ENCODE results near the gene SH3D19.
"Not testable (repeated sequence)": the region's sequence is repeated elsewhere in the genome, so short reads cannot be mapped to it uniquely, and the experiment has no call there.

Gene SH3D19

DNA sequence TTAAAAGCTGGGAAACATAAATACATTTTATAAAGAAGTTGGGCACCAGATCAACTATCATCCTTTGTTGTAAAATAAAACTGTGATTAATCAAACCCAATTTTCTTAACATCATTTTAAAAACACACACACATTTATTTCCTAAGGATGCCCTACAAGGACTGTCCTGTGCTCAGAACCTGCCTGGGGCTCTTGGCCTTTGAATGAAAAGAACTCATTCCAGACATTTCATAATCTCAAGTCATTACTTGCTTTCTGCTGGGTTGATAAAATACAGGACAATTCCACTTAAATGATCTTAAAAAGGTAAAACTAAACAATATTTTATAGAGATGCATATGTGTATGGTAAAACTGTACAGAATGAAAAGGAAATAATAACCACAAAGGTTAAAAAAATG, 2.8 kb downstream of the SH3D19 start:
- DNase-seq (ENCODE audit: low spot score), result no peak

DNA sequence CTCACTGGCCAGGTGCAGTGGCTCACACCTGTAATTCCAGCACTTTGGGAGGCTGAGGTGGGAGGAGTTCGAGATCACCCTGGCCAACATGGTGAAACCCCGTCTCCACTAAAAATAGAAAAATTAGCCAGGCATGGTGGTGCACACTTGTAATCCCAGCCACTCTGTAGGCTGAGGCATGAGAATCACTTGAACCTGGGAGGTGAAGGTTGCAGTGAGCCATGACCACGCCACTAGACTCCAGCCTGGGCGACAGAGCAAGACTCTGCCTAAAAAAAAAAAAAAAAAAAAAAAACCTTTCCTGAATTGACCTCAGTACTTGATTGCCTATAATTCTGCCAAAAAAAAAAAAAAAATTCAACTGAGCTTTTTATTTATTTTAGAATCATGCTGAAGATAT, 3.2 kb downstream of the SH3D19 start:
- DNase-seq (ENCODE audit: low spot score), result not testable (repeated sequence)

- DNase-seq (ENCODE audit: low spot score), result no peak
Observed at GRCh38 chr4:151321586-151321985, 3.8 kb downstream of the SH3D19 start.

GRCh38 chr4:151319490-151319889, 5.9 kb downstream of the SH3D19 start:
- no peak for DNase-seq (ENCODE audit: low spot score)

- DNase-seq (ENCODE audit: low spot score), result no peak
Observed at GRCh38 chr4:151318307-151319006, 6.9 kb downstream of the SH3D19 start.

GRCh38 chr4:151316645-151317044, 8.8 kb downstream of the SH3D19 start:
- DNase-seq (ENCODE audit: low spot score), result no peak

- DNase-seq (ENCODE audit: low spot score), result no peak
Observed at GRCh38 chr4:151315212-151315886, 10.1 kb downstream of the SH3D19 start.

DNA sequence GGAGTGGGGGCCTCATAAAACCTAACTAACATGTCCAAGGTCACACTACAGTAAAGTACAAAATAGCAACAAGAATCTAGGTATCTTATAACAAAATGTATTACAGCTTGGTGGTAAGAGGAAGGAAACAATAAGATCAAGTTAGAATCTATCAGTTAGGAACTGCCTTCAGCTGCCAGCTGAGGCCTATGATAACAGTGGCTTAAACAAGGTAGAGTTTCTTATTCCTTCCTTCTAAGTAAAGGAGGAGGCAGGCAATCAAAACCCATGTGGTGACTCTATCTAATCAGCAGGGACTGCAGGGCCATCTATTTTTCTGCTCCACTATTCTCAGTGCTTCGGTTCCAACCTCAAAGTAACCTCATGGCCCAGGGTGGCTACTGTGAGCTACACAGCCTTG, 10.9 kb downstream of the SH3D19 start:
- no peak for DNase-seq (ENCODE audit: low spot score)

- DNase-seq (ENCODE audit: low spot score), result no peak
Observed at GRCh38 chr4:151314010-151314355, 11.4 kb downstream of the SH3D19 start.

DNA sequence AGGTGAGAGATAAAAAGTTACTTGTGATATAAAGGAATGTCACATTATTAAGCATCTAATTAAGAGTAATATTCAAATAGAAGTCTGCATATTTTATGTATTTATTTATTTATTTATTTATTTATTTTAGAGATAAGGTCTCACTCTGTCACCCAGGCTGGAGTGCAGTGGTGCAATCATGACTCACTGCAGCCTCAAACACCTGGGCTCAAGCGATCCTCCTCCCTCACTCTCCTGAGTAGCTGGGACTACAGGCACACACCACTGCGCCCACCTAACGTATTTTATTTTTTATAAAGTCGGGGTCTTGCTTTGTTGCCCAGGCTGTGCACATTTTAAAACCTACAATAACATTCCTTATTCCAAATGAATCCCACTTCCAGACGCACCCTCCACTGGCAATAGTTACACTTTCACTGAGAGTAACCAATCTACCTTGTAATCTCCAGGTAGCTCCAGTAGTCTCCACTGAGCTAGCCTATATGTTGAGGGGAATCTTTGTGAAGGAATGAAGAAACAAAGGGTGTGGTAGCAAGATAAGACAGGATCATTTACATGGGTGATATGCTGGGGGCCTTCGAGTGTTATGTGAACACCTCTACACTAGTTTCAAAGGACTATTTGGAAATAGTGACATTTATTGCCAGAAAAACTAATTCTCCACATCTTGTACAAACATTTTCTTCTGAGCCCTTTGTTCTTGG, 11.9 kb downstream of the SH3D19 start:
- no peak for DNase-seq (ENCODE audit: low spot score)

DNA sequence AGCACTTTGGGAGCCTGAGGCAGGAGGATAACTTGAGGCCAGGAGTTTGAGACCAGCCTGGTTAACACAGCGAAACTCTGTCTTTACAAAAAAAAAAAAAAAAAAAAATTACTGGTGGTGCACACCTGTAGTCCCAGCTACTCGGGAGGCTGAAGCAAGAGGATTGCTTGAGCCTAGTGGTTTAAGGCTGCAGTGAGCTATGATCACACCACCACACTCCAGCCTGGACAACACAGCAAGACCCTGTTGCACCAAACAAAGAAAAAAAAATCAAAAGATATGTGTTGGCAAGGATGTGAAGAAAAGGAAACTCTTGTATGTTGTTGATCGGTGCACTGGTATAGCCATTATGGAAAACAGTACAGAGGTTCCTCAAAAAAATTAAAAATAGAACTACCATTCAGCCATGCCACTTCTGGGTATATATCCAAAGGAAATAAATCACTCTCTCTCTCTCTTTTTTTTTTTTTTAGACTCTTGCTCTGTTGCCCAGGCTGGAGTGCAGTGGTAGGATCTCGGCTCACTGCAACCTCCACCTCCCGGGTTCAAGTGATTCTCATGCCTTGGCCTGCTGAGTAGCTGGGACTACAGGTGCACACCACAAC, 15.2 kb downstream of the SH3D19 start:
- no peak for DNase-seq (ENCODE audit: low spot score)

DNA sequence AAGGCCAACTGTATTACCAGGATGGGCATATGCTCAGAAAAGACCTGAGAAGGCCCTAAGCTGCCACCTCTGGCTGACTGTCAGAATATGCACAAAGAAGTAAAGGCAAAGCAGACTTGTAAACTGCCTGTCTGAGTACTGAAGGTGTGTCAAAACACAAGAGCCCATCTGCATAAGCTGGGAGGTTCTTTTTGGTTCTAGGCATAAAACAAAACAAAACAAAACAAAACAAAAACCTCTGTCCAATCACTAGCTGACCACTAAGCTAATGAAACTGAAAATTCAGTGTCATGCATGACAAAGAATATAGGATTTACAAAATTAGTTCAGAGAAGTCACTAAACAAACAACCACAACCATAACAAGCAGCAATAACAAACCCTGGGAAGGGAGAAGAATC, 20.6 kb downstream of the SH3D19 start:
- no peak for DNase-seq (ENCODE audit: low spot score)

DNA sequence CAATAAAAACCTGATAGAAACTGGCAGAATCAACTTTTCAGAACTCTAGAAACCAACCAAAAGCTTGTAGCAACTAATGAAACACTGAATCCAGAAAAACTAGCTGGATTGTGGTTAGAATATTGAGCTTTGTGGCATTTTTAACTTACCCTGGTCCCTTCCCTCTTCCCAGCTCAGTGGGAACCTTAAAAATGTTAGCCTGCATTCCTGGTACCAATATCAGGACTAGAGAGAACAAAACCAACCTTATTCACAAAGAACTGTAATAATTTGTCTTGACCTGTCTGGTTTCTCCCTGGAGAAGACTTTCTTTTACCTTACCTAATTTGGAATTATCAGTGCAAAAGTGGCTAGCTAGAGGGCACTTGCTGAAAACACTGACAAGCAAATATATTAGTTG, 21.2 kb downstream of the SH3D19 start:
- no peak for DNase-seq (ENCODE audit: low spot score)

DNA sequence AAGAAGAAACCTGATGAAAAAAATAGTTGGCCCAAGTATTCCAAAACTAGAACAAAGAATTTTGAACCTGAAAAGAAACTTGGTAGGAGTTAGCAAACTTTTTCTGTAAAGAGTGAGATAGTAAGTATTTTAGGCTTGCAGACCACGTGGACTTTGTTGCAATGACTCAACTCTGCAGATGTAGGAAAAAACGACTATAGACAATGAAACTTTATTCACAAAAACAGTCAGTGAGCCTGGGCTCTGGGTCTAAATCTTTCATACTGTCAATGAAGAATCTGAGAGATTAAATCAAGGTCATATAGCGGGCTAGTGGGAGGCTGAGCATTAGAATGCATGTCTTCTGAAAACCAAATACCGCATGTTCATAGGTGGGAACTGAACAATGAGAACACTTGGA, 23.0 kb downstream of the SH3D19 start:
- no peak for DNase-seq (ENCODE audit: low spot score)

DNA sequence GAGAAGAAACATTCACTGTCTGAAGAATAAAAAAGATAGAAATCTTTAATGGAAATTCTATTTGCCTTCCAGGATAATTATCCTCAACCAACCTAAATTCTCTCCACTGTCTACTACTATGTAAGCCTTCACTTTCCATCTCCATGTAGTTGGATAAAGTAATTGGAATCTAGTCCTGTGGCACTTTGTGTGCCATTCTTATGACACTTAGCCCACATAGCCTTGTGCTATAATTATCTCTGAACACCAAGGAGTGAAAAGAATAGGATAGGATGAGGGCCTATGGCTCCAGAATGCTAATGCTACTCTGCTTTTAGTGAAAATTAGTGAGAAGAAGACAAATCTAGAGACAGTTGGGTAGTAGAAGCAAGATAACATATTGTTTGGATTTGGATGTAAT, 28.2 kb downstream of the SH3D19 start:
- DNase-seq (ENCODE audit: low spot score), result no peak

- DNase-seq (ENCODE audit: low spot score), result no peak
Observed at GRCh38 chr4:151296227-151296626, 29.2 kb downstream of the SH3D19 start.

DNA sequence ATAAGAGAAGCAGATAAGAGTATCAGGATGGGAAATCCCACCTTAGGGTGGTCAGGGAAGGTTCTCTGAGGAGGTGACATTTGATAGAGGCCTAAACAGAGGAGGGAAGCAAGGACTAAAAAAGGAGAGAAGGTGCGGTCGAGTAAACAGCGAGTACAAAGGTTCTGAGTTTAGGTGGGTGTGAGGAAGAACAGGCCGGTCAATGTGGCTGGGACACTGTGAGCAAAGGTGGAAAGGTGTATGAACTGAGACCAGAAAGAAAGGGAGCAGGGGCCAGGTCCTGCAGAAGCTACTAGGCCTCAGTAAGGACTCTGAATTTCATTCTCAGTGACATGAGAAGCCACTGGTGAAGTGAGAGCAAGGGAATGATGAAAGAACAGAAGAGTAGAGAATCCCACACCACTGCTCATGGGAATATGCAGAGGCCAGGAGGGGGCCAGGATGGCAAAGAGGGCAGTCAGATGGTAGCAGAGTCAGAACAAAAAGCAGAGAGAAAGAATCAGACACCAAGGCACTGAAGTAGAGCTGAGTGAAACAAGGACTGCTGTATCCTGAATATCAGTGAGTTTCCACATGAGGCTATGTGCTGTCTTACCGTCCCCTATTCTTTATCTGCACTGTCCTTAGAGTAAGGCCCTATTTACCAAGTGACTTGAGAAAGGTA, 30.4 kb downstream of the SH3D19 start:
- no peak for DNase-seq (ENCODE audit: low spot score)

DNA sequence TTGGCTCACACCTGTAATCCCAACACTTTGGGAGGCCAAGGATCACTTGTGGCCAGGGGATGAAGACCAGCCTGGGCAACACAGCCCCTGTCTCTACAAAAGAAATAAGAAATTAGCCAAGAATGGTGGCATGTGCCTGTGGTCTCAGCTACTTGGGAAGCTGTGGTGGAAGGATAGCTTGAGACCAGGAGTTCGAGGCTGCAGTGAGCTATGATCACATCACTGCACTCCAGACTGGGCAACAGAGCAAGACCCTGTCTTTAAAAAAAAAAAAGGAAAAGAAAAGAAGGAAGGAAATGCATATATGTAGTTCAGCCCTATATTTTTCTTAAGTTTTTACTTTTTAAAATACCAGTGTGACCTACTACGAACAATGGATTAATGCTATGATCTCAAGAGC, 33.4 kb downstream of the SH3D19 start:
- DNase-seq (ENCODE audit: low spot score), result no peak

DNA sequence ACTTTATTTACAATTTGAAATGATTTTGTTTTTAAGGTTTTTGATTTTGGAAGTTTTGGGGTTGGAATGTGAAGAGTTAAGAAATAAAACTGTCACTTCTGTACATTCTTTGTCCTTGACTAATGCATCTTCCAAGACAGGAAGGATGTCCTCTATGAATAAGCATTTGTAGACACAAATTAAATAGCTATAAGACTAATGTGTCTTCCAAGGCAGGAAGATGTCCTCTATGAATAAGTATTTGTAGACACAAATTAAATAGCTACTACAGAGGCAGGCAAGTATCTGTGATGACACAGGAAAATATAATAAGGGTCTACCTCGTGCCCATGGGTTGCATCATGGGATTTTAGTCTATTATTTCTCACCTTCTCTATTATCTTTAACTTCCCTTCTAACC, 33.9 kb downstream of the SH3D19 start:
- DNase-seq (ENCODE audit: low spot score), result no peak

- no peak for DNase-seq (ENCODE audit: low spot score)
Observed at GRCh38 chr4:151287409-151287808, 38.0 kb downstream of the SH3D19 start.

DNA sequence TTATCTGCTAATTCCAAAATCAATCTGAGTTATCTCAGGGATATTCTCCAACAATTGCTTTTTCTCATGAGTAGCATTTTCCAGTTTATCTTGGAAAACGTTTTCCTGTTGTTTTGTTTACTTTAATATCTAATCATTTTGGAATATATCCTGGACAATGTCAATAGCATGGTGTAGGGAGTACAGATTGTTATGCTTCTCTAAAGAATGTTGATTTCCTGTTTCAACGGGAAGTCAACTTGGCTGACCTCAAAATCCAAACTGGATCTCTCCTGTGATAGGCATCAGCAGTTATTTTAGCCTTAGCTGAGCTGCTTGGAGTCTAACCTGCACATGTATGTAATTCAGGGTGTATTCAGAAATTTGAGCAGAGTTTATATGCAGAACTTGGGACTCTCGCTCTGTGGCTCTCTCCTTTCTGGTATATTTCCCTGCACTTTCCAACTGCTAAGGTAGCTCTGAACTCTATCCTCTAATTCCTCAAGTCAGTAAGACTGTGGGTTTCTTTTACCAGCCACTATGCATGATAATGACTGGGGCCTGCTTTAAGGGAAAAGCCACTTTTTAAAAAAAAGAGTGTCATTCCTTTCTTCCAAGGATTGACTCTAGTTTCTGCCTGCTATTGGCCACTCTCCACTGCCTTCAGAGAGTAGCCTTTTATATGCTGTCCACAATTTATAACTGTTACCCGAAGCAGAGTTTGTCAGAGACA, 40.7 kb downstream of the SH3D19 start:
- no peak for DNase-seq (ENCODE audit: low spot score)

Measured in D341Med (cell line).